HG03565 (cell line): ENCODE results near the gene RARB.

Experiments used
- ATAC-seq: cut with Tn5 transposase; IDR thresholded peaks from one replicate; pipeline ENCODE4 v1.9.1; 2021; ENCODE audit warnings: mild to moderate bottlenecking, moderate library complexity; ENCODE audit not compliant: unreplicated experiment

Gene RARB

GRCh38 chr3:25502233-25502632 is 74.2 kb downstream of the RARB start:
- no peak for ATAC-seq

- no peak for ATAC-seq
Observed at GRCh38 chr3:25503898-25504301, 75.8 kb downstream of the RARB start.

- no peak for ATAC-seq
Observed at GRCh38 chr3:25505581-25505980, 77.5 kb downstream of the RARB start.

GRCh38 chr3:25507811-25508210 is 79.7 kb downstream of the RARB start:
- no peak for ATAC-seq

GRCh38 chr3:25508433-25508832 is 80.4 kb downstream of the RARB start:
- ATAC-seq, result no peak

- ATAC-seq, result no peak
Observed at GRCh38 chr3:25508901-25509300, 80.8 kb downstream of the RARB start.

GRCh38 chr3:25510797-25511196 is 82.7 kb downstream of the RARB start:
- ATAC-seq, result no peak

GRCh38 chr3:25511972-25512721 is 84.1 kb downstream of the RARB start:
- ATAC-seq, result no peak

GRCh38 chr3:25513642-25514266 is 85.7 kb downstream of the RARB start:
- no peak for ATAC-seq

- ATAC-seq, result no peak
Observed at GRCh38 chr3:25515171-25515570, 87.1 kb downstream of the RARB start.

GRCh38 chr3:25520926-25521559 is 93.0 kb downstream of the RARB start:
- ATAC-seq, result no peak

GRCh38 chr3:25527336-25527735 is 99.3 kb downstream of the RARB start:
- no peak for ATAC-seq

GRCh38 chr3:25527801-25528200 is 99.7 kb downstream of the RARB start:
- no peak for ATAC-seq

- ATAC-seq, result no peak
Observed at GRCh38 chr3:25531971-25532370, 103.9 kb downstream of the RARB start.

GRCh38 chr3:25532431-25533162 is 104.5 kb downstream of the RARB start:
- ATAC-seq, result no peak

- ATAC-seq, result no peak
Observed at GRCh38 chr3:25533399-25533798, 105.3 kb downstream of the RARB start.

- no peak for ATAC-seq
Observed at GRCh38 chr3:25534007-25534406, 105.9 kb downstream of the RARB start.

GRCh38 chr3:25536521-25537391 is 108.7 kb downstream of the RARB start:
- no peak for ATAC-seq

- no peak for ATAC-seq
Observed at GRCh38 chr3:25537516-25537915, 109.5 kb downstream of the RARB start.

- ATAC-seq, result no peak
Observed at GRCh38 chr3:25540273-25540672, 112.2 kb downstream of the RARB start.
